Suprapubic skin (tissue), 3 donors: ENCODE measurements around the gene MAGEA8.
"Not testable (repeated sequence)": the region's sequence is repeated elsewhere in the genome, so short reads cannot be mapped to it uniquely, and the experiment has no call there.

Experiments
- EP300 ChIP-seq: sonication (generic); formaldehyde crosslinking; IDR thresholded peaks from one replicate; pipeline ENCODE4 v1.6.1; 2017; ENCODE audit warnings: antibody characterized with exemption
- POLR2A ChIP-seq, 2 donors: fragments of 450-650 bp; IDR thresholded peaks; one replicate each; pipeline ENCODE4 v1.6.1; 2017; ENCODE audit warnings: antibody characterized with exemption in 2 of 2, mild to moderate bottlenecking in 2 of 2, moderate library complexity in 2 of 2
- TF ChIP-seq, protein P1 (sequence below), 2 donors: fragments of 200-600 bp in 1 of 2; fragments of 450-650 bp in 1 of 2; sonication (generic) in 1 of 2; IDR thresholded peaks; one replicate each; pipeline ENCODE4 v1.5.1; 2016 to 2019; ENCODE audit warnings: antibody characterized with exemption in 2 of 2, mild to moderate bottlenecking in 1 of 2, moderate library complexity in 1 of 2

DNA sequence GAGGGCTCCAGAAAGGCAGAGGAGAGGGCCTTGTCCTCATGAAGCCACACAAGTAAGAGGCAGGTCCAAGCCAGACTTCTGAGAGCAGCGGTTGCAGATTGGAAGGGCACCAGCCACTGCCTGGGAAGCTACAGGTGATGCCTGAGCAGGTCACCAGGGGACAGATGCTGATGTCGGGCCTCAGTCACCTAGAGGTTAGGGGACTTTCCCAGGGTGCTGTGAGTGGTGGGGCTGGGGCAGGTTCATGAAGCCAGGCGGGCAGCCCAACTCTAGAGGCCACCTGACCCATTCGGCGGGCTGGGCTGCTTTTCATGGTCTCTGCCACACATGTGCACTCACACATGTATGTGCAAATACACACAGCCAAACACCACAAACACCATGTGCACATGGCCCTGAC is 52.0 kb downstream of the MAGEA8 start:
- TF ChIP-seq, protein P1, sequence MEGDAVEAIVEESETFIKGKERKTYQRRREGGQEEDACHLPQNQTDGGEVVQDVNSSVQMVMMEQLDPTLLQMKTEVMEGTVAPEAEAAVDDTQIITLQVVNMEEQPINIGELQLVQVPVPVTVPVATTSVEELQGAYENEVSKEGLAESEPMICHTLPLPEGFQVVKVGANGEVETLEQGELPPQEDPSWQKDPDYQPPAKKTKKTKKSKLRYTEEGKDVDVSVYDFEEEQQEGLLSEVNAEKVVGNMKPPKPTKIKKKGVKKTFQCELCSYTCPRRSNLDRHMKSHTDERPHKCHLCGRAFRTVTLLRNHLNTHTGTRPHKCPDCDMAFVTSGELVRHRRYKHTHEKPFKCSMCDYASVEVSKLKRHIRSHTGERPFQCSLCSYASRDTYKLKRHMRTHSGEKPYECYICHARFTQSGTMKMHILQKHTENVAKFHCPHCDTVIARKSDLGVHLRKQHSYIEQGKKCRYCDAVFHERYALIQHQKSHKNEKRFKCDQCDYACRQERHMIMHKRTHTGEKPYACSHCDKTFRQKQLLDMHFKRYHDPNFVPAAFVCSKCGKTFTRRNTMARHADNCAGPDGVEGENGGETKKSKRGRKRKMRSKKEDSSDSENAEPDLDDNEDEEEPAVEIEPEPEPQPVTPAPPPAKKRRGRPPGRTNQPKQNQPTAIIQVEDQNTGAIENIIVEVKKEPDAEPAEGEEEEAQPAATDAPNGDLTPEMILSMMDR (IDR thresholded peaks at IDR 0.05), result not testable (repeated sequence)
- not testable (repeated sequence) for TF ChIP-seq POLR2A (IDR thresholded peaks at IDR 0.05); EP300
